Lung microvascular endothelial cell (primary cell): ENCODE results near the gene FTMT. TPM values are rescaled to one million over a fixed set of nuclear protein-coding genes. Genes with fewer than 3 reads are reported as not detected.

Experiments used
- total RNA-seq: library from RNA; depleted of rRNA; stranded (reverse); fragments of >200 nt; gene quantifications from 2 replicates; pipeline ENCODE4 v1.2.1, GENCODE V29; 2014

Gene FTMT
- total RNA-seq, 1 donor from 2014 or later, result not detected

Other genes starting within 250 kb of the FTMT start
- 11.1 and 20.0 TPM in 2 replicates for gene SRFBP1, start 110.1 kb downstream of the FTMT start, total RNA-seq
- 29.6 and 75.4 TPM in 2 replicates for gene LOX, start 226.4 kb downstream of the FTMT start, total RNA-seq